ENCODE data around the gene BCR.
"Not testable (repeated sequence)": the region's sequence is repeated elsewhere in the genome, so short reads cannot be mapped to it uniquely, and the experiment has no call there.

Gene BCR

GRCh38 chr22:23364389-23364788 is 184.1 kb downstream of the BCR start:
- Histone ChIP-seq H3K4me1 (ENCODE audit: control insufficient read depth, insufficient read depth, low read length, poor library complexity, severe bottlenecking) (no peaks in the 10 kb centered on the region), H3K27ac (ENCODE audit: insufficient read depth, low read length, poor library complexity, severe bottlenecking) (no peak overlapping the region), H3K36me3 (ENCODE audit: control insufficient read depth, insufficient read depth, low read length) (no peaks in the 10 kb centered on the region), H3K27me3 (replicated peaks; ENCODE audit: control insufficient read depth, insufficient read depth, low read length, poor library complexity, severe bottlenecking) (peaks cover 4% of the 10 kb centered on the region), H3K9me3 (ENCODE audit: control insufficient read depth, low read length) (no peaks in the 10 kb centered on the region), H3K4me3 (ENCODE audit: insufficient read depth, low read depth, low read length, poor library complexity, severe bottlenecking) (no peak overlapping the region)
- DNase-seq: no peak

GRCh38 chr22:23365524-23365923 is 185.2 kb downstream of the BCR start:
- H3K4me3 ChIP-seq (ENCODE audit: insufficient read depth, low read depth, low read length, poor library complexity, severe bottlenecking): no peak overlapping the region
- no peaks in the 10 kb centered on the region for H3K36me3 ChIP-seq (ENCODE audit: control insufficient read depth, insufficient read depth, low read length)

GRCh38 chr22:23365961-23366360 is 185.7 kb downstream of the BCR start:
- Histone ChIP-seq H3K27me3 (replicated peaks; ENCODE audit: control insufficient read depth, insufficient read depth, low read length, poor library complexity, severe bottlenecking) (peaks cover 5% of the 10 kb centered on the region), H3K27ac (ENCODE audit: insufficient read depth, low read length, poor library complexity, severe bottlenecking) (no peak overlapping the region), H3K4me3 (ENCODE audit: insufficient read depth, low read depth, low read length, poor library complexity, severe bottlenecking) (no peak overlapping the region), H3K4me1 (ENCODE audit: control insufficient read depth, insufficient read depth, low read length, poor library complexity, severe bottlenecking) (no peaks in the 10 kb centered on the region), H3K36me3 (ENCODE audit: control insufficient read depth, insufficient read depth, low read length) (no peaks in the 10 kb centered on the region), H3K9me3 (ENCODE audit: control insufficient read depth, low read length) (no peaks in the 10 kb centered on the region)
- DNase-seq: no peak

More at GRCh38 chr22:23365524-23365923, 185.2 kb downstream of the BCR start:
- Histone ChIP-seq H3K4me1 (ENCODE audit: control insufficient read depth, insufficient read depth, low read length, poor library complexity, severe bottlenecking) (no peaks in the 10 kb centered on the region), H3K27ac (ENCODE audit: insufficient read depth, low read length, poor library complexity, severe bottlenecking) (no peak overlapping the region), H3K9me3 (ENCODE audit: control insufficient read depth, low read length) (no peaks in the 10 kb centered on the region), H3K27me3 (replicated peaks; ENCODE audit: control insufficient read depth, insufficient read depth, low read length, poor library complexity, severe bottlenecking) (peaks cover 5% of the 10 kb centered on the region)
- DNase-seq: no peak

- not testable (repeated sequence) for H3K4me1 ChIP-seq (ENCODE audit: control insufficient read depth, insufficient read depth, low read length, poor library complexity, severe bottlenecking); H3K9me3 ChIP-seq (ENCODE audit: control insufficient read depth, low read length); H3K27me3 ChIP-seq (replicated peaks; ENCODE audit: control insufficient read depth, insufficient read depth, low read length, poor library complexity, severe bottlenecking); H3K36me3 ChIP-seq (ENCODE audit: control insufficient read depth, insufficient read depth, low read length); DNase-seq; H3K27ac ChIP-seq (ENCODE audit: insufficient read depth, low read length, poor library complexity, severe bottlenecking); H3K4me3 ChIP-seq (ENCODE audit: insufficient read depth, low read depth, low read length, poor library complexity, severe bottlenecking)
Observed at GRCh38 chr22:23367196-23367595, 186.9 kb downstream of the BCR start.

Measured in effector memory CD4-positive, alpha-beta T cell (primary cell).